HT-29 (cell line): ENCODE results near the gene RGL2. TPM values are rescaled to one million over a fixed set of nuclear protein-coding genes. Genes with fewer than 3 reads are reported as not detected.

Experiments used
- total RNA-seq: library from RNA; depleted of rRNA; stranded (reverse); fragments of >200 nt; shearing (Covaris generic); gene quantifications from 2 replicates; pipeline ENCODE4 v1.2.3, GENCODE V29; 2014; rRNA removed

RGL2 gene
- total RNA-seq, 1 experiment from 2014 or later = 38.2 TPM

Other genes with a start within 250 kb of the RGL2 start
- not detected in 2 replicates for gene HLA-DPA1, start 225.3 kb downstream of the RGL2 start, total RNA-seq
- gene HLA-DPB1, start 223.0 kb downstream of the RGL2 start, total RNA-seq = not detected in 2 replicates
- gene COL11A2, start 106.5 kb downstream of the RGL2 start, total RNA-seq = 0.31 and 0.47 TPM in 2 replicates
- 28.1 and 32.9 TPM in 2 replicates for gene RXRB, start 98.3 kb downstream of the RGL2 start, total RNA-seq
- 131 and 147 TPM in 2 replicates for gene SLC39A7, start 98.1 kb downstream of the RGL2 start, total RNA-seq
- 28.0 and 35.8 TPM in 2 replicates for gene HSD17B8, start 94.3 kb downstream of the RGL2 start, total RNA-seq
- gene RING1, start 90.4 kb downstream of the RGL2 start, total RNA-seq = 36.1 and 37.2 TPM in 2 replicates
- 39.4 and 48.5 TPM in 2 replicates for gene VPS52, start 27.1 kb downstream of the RGL2 start, total RNA-seq
- 3,486 and 3,632 TPM in 2 replicates for gene RPS18, start 26.9 kb downstream of the RGL2 start, total RNA-seq
- 10.6 and 14.1 TPM in 2 replicates for gene B3GALT4, start 21.8 kb downstream of the RGL2 start, total RNA-seq
- 79.0 and 92.2 TPM in 2 replicates for gene WDR46, start 9.7 kb downstream of the RGL2 start, total RNA-seq
- gene PFDN6, start 9.3 kb downstream of the RGL2 start, total RNA-seq = 86.8 and 90.7 TPM in 2 replicates
- gene TAPBP, start 15.1 kb upstream of the RGL2 start, total RNA-seq = 163 and 194 TPM in 2 replicates
- 22.8 and 25.3 TPM in 2 replicates for gene ZBTB22, start 18.8 kb upstream of the RGL2 start, total RNA-seq
- gene DAXX, start 24.0 kb upstream of the RGL2 start, total RNA-seq = 45.8 and 83.5 TPM in 2 replicates
- gene KIFC1, start 92.9 kb upstream of the RGL2 start, total RNA-seq = 64.8 and 67.5 TPM in 2 replicates
- 30.8 and 35.5 TPM in 2 replicates for gene PHF1, start 112.1 kb upstream of the RGL2 start, total RNA-seq
- 300 and 321 TPM in 2 replicates for gene CUTA, start 119.2 kb upstream of the RGL2 start, total RNA-seq
- gene SYNGAP1, start 121.1 kb upstream of the RGL2 start, total RNA-seq = 3.3 and 5.2 TPM in 2 replicates
- 4.7 and 11.2 TPM in 2 replicates for gene ZBTB9, start 155.6 kb upstream of the RGL2 start, total RNA-seq